SK-N-MC (cell line): ENCODE measurements around the gene MCOLN3.
A peak's percentile ranks its signal among the peaks of the same experiment; 100 is the strongest.

Experiments
- DNase-seq: peaks from one replicate; pipeline ENCODE4 v3.0.0-alpha.2; 2011; ENCODE audit warnings: low read depth, low spot score
- H3K27ac ChIP-seq: fragments of 200-600 bp; sonication (generic); 2 replicates; pipeline ENCODE4 v1.5.1; 2016; ENCODE audit warnings: mixed run types
- H3K36me3 ChIP-seq: fragments of 200-600 bp; sonication (generic); 2 replicates; pipeline ENCODE4 v1.6.1; 2017; ENCODE audit warnings: antibody characterized with exemption, low read length, mixed read lengths; ENCODE audit not compliant: insufficient read depth
- H3K4me3 ChIP-seq: fragments of 200-600 bp; sonication (generic); 2 replicates; pipeline ENCODE4 v1.5.1; 2016
- H3K9ac ChIP-seq: fragments of 200-600 bp; sonication (generic); 2 replicates; pipeline ENCODE4 v1.8.0; 2017; ENCODE audit warnings: mixed run types, mixed read lengths; ENCODE audit not compliant: insufficient read length
- H3K9me3 ChIP-seq: fragments of 200-600 bp; sonication (generic); 2 replicates; pipeline ENCODE4 v1.6.1; 2017; ENCODE audit warnings: low read depth, mild to moderate bottlenecking, antibody characterized with exemption, low read length, moderate library complexity, mixed read lengths
- EZH2 ChIP-seq: fragments of 200-600 bp; sonication (generic); IDR thresholded peaks from one replicate; pipeline ENCODE4 v1.6.1; 2017; ENCODE audit warnings: antibody characterized with exemption
- FOXP2 ChIP-seq: optimal IDR thresholded peaks from 2 replicates; pipeline ENCODE3; 2011; ENCODE audit warnings: mild to moderate bottlenecking, moderate library complexity; ENCODE audit not compliant: insufficient read depth; ENCODE audit errors: extremely low read length, control extremely low read depth
- POLR2AphosphoS5 ChIP-seq: IDR thresholded peaks from 2 replicates; pipeline ENCODE4 v1.6.1; 2012; ENCODE audit warnings: mild to moderate bottlenecking, low read depth, low read length, borderline replicate concordance

MCOLN3 gene

DNA sequence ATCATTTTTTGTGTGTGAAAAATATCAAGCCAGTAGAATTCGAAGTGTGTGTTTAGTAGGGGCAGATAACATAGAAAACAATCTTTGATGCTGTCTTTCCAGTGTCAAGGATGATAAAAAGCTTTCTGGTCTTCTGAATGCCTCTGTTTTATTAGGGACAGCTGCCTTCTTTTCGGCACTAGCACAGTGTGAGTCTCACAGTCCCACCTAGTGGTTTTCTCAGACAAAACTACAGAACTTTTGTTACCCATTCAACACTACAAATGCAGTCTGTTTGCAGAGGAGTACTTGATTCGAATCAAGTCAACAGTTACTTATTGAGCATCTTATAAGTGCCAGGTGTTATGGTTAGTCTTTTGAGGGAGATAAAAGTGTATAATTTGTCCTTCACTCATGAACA is 30.6 kb upstream of the MCOLN3 start:
- Histone ChIP-seq H3K36me3 (no peaks in the 10 kb centered on the region), H3K27ac (no peak overlapping the region), H3K4me3 (no peak overlapping the region), H3K9me3 (no peaks in the 10 kb centered on the region), H3K9ac (no peak overlapping the region)
- no peak for TF ChIP-seq FOXP2
- no peak for TF ChIP-seq POLR2AphosphoS5
- TF ChIP-seq EZH2, result no peak
- DNase-seq, result no peak

DNA sequence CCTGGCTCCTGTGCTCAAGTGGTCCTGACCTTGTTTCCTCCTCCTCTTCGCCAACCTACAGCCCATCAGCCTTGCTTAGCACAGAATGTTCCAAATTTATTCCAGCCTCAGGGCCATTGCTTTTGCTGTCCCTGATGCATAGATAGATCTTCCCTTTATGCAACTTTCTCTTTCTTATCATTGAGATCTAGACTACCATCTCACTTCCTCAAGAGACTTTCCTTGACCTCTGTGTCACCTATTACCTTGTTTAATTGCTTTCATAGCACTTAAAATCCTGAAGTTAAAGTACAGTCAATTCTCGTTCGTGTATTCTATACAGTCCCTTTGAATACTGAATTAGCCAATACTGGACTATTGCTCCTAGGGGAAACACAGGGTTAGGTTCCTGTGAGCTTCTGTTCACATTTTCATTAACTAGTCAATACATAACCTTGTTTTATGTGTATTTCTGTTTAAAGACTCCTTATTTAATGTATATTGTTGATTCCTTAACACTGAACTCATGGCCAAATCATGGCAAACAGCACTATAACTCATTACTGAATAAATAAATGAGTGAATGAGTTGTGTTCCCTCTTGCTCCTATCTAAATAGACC is 26.2 kb upstream of the MCOLN3 start:
- DNase-seq, result no peak
- Histone ChIP-seq H3K36me3 (no peaks in the 10 kb centered on the region), H3K4me3 (no peak overlapping the region), H3K27ac (no peak overlapping the region), H3K9ac (no peak overlapping the region), H3K9me3 (no peaks in the 10 kb centered on the region)
- TF ChIP-seq FOXP2, result no peak
- no peak for TF ChIP-seq EZH2
- no peak for TF ChIP-seq POLR2AphosphoS5

DNA sequence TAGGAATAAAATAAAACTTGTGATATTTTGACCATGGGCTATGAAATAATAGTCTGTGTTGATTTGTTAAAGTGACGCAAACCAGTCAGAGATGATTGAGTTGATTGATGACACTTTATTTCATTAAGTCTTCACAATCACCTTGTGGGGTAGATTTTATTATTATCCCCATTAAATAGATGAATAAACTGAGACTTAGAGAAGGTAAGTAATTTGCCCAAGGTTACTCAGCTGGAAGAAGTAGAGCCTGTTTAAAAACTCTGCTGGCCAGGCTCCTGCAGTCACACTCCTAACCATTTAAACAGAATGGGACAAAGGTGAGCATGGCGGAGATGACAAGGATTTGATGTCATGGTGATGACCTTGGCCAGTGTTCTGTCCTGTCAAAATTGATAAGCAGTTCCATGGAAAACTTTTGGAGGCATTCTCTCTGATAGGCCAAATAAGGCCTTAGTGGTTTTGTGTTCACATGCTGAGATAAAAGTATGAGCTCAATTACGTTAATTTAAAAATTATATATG is 22.7 kb upstream of the MCOLN3 start:
- no peak overlapping the region for H3K9ac ChIP-seq
- TF ChIP-seq FOXP2 (no peak), POLR2AphosphoS5 (no peak), EZH2 (no peak)
- no peaks in the 10 kb centered on the region for H3K36me3 ChIP-seq
- no peak overlapping the region for H3K27ac ChIP-seq
- no peaks in the 10 kb centered on the region for H3K9me3 ChIP-seq
- no peak overlapping the region for H3K4me3 ChIP-seq
- DNase-seq, result no peak

GRCh38 chr1:85068846-85069245 is 20.5 kb upstream of the MCOLN3 start:
- Histone ChIP-seq H3K4me3 (no peak overlapping the region), H3K27ac (no peak overlapping the region), H3K9me3 (no peaks in the 10 kb centered on the region), H3K36me3 (no peaks in the 10 kb centered on the region), H3K9ac (no peak overlapping the region)
- DNase-seq, result no peak
- TF ChIP-seq FOXP2 (no peak), EZH2 (no peak), POLR2AphosphoS5 (no peak)

DNA sequence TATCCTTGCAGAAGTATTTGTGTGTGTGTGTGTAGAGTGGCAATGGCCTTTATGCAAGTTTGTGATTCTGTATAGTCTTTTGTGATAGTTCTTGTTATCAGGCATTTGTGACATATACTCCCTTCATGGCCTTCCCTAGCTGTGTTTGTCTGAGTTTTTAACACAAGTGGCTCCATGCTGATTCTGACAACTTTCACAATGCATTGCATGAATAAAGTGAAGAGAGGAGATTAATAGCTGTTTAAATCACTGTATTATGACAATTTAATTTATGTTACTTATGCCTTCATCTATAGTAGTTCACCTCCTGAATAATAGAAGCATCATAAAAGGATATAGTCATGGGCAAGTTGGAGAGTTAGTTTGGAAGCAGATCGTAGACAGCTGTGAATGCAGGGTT is 17.2 kb upstream of the MCOLN3 start:
- H3K27ac ChIP-seq, result no peak overlapping the region
- H3K9ac ChIP-seq, result no peak overlapping the region
- no peaks in the 10 kb centered on the region for H3K36me3 ChIP-seq
- no peak overlapping the region for H3K4me3 ChIP-seq
- no peak for DNase-seq
- no peak for TF ChIP-seq FOXP2
- no peak for TF ChIP-seq POLR2AphosphoS5
- no peak for TF ChIP-seq EZH2
- H3K9me3 ChIP-seq, result no peaks in the 10 kb centered on the region

GRCh38 chr1:85062425-85063026 is 14.2 kb upstream of the MCOLN3 start:
- Histone ChIP-seq H3K4me3 (peak overlapping the region; percentile 79), H3K27ac (no peak overlapping the region), H3K9ac (no peak overlapping the region), H3K36me3 (no peaks in the 10 kb centered on the region), H3K9me3 (no peaks in the 10 kb centered on the region)
- DNase-seq, result no peak
- no peak for TF ChIP-seq FOXP2
- no peak for TF ChIP-seq EZH2
- no peak for TF ChIP-seq POLR2AphosphoS5

DNA sequence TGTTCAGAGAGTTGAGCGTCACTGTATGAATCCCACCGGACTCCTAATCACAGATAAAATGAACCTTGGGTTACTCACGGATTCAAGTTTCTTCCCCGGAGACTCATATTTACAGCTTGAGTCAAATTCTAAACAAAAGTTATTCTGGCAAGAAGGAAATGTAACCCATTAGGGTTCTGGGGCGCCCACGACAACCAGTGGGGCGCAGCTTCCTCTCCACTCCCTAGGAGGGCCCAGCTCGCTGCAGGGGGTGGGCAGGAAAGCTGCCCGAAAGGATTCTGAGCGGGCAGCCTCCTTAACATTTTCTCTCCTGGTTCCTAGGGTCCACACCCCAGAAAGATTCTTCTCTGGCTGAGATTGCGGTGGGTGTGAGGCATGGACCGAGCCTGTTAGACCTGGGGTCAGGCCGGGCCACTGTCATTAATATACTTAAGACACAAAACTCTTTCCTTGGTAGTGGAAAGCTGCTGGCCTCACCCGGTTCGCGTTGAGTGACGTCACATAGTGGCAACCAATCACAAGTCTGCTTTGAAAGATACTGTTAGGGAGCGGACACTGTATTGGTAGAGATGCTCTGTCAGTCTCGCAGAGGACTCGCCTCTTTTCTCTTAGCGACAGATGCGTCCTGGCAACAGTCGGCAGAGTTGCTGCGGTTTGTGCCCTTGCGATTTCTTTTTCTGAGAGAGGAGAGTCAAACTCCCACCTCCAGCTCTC is 13.6 kb upstream of the MCOLN3 start:
- DNase-seq, result peak; percentile 95
- H3K27ac ChIP-seq, result no peak overlapping the region
- H3K9me3 ChIP-seq, result no peaks in the 10 kb centered on the region
- TF ChIP-seq FOXP2 (no peak), POLR2AphosphoS5 (no peak), EZH2 (no peak)
- H3K4me3 ChIP-seq, result peak overlapping the region; percentile 79
- H3K36me3 ChIP-seq, result no peaks in the 10 kb centered on the region
- peak overlapping the region; percentile 56 for H3K9ac ChIP-seq

GRCh38 chr1:85060038-85060437 is 11.7 kb upstream of the MCOLN3 start:
- TF ChIP-seq POLR2AphosphoS5, result no peak
- no peak for TF ChIP-seq EZH2
- no peak for TF ChIP-seq FOXP2
- no peak for DNase-seq
- Histone ChIP-seq H3K4me3 (no peak overlapping the region), H3K9me3 (no peaks in the 10 kb centered on the region), H3K9ac (no peak overlapping the region), H3K27ac (no peak overlapping the region), H3K36me3 (no peaks in the 10 kb centered on the region)
